K562 (cell line): ENCODE measurements around the gene ARL6IP4. TPM values are rescaled to one million over a fixed set of nuclear protein-coding genes. Genes with fewer than 3 reads are reported as not detected.

ENCODE experiments used
- CBFA2T2 ChIP-seq: fragments of 450-650 bp; conservative IDR thresholded peaks from 2 replicates; pipeline ENCODE4 v1.6.1; 2017; ENCODE audit warnings: mild to moderate bottlenecking
- CHAMP1 ChIP-seq: fragments of 450-650 bp; IDR thresholded peaks from 2 replicates; pipeline ENCODE4 v1.6.1; 2016; ENCODE audit warnings: mild to moderate bottlenecking
- EZH2 ChIP-seq: IDR thresholded peaks from 2 replicates; pipeline ENCODE4 v1.6.1; 2012; ENCODE audit warnings: low read depth, mild to moderate bottlenecking, inconsistent platforms, low read length, borderline replicate concordance
- HOXB6 ChIP-seq: fragments of 250-450 bp; sonication (Bioruptor Pico); IDR thresholded peaks from 2 replicates; pipeline ENCODE4 v1.5.1; 2022; ENCODE audit warnings: mild to moderate bottlenecking, borderline replicate concordance
- RBM17 ChIP-seq: fragments of 200-400 bp; formaldehyde crosslinking; IDR thresholded peaks from 2 replicates; pipeline ENCODE4 v1.6.1; 2017; ENCODE audit warnings: low read depth, mild to moderate bottlenecking, low read length, borderline replicate concordance
- RFX5 ChIP-seq: IDR thresholded peaks from 2 replicates; pipeline ENCODE4 v1.6.1; 2011; ENCODE audit warnings: low read depth, mild to moderate bottlenecking, improper control_type of control experiment, low read length
- USF1 ChIP-seq: sonication (generic); formaldehyde crosslinking; IDR thresholded peaks from 2 replicates; pipeline ENCODE4 v1.9.0; 2022; ENCODE audit warnings: mild to moderate bottlenecking, missing genetic modification reagents
- polyA plus RNA-seq, 8 experiments: library from polyadenylated mRNA; depleted of rRNA in 4 of 8; stranded (reverse) in 5 of 8; unstranded in 3 of 8; fragments of >200 nt; fragmentation: Nextera tagmentation in 2 of 8; fragmentation: Illumina TruSeq in 1 of 8; extraction: Ambion mirVana in 2 of 8; extraction: Trizol in 1 of 8; gene quantifications; 2 replicates each; pipeline versions ENCODE4 v1.2.1 to v1.2.3, GENCODE V29; 2011 to 2014; ENCODE audit warnings: inconsistent platforms in 1 of 8, missing spikeins in 1 of 8
- total RNA-seq, 7 experiments: library from RNA; depleted of rRNA in 6 of 7; stranded (reverse); fragments of >200 nt in 6 of 7; fragmentation: Illumina TruSeq in 2 of 7; extraction: Trizol in 2 of 7; gene quantifications; 2 replicates each; pipeline versions ENCODE4 v1.2.1 to v1.2.3, GENCODE V29; 2011 to 2021; ENCODE audit warnings: low replicate concordance in 1 of 7
- TF ChIP-seq, protein P1 (sequence below): IDR thresholded peaks from 3 replicates; pipeline ENCODE4 v1.6.1; 2011; ENCODE audit warnings: borderline replicate concordance, mild to moderate bottlenecking; ENCODE audit not compliant: insufficient read length, insufficient read depth

The ARL6IP4 gene
- total and polyA plus RNA-seq, 9 of the 15 experiments (the other 6 are each of a cell fraction or from before 2014, with no cell fraction given): 2.4 to 255 (median 151) TPM

DNA sequence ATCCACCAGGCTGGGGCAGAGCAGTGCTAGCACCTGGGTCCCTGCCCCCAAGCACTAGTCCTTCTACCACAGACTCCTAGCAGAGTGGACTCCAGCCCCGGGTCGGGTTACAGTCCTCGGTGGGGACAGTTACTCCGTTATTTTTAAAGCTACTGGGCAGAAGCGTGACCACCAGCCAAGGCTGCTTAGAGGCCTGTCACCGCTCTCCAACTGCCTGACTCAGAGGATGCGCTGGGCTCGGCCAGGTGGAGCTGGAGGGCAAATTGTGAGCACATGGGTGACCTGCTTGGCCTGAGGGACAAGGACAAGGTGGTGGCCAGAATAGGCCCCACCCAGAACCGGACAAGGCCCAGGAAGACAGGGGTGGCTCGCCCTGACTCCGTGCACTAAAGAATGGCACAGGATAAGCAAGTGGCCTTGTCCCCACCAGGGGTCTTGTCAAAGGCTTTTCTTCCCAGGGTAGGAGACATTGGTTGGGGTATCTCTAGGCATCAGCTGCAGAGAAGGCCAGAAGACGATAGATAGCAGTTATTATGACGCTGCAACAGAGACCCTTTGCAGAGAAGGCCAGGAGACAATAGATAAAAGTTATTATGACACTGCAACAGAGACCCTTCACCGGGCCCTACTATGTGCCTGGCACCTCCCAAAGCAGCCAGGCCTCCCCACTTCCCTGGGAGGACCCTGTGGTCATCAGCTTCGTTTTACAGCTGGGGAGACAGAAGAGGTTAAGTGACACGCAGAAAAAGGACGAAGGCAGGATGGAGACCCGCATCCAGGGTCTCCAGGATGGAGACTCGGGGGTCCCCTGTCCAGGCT is 15.8 kb upstream of the ARL6IP4 start (continued):
- TF ChIP-seq CHAMP1 (no peak), RBM17 (no peak), CBFA2T2 (peak; percentile 79), RFX5 (no peak), HOXB6 (CRISPR knock-in tag) (no peak), USF1 (CRISPR knock-in tag) (0 out of 2 replicates have a peak, but pooled peaks have one; percentile 17), EZH2 (no peak)
- TF ChIP-seq, protein P1, sequence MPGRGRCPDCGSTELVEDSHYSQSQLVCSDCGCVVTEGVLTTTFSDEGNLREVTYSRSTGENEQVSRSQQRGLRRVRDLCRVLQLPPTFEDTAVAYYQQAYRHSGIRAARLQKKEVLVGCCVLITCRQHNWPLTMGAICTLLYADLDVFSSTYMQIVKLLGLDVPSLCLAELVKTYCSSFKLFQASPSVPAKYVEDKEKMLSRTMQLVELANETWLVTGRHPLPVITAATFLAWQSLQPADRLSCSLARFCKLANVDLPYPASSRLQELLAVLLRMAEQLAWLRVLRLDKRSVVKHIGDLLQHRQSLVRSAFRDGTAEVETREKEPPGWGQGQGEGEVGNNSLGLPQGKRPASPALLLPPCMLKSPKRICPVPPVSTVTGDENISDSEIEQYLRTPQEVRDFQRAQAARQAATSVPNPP: no peak
